Heart left ventricle (tissue), 16 donors: ENCODE data around the gene FAM83C. TPM values are rescaled to one million over a fixed set of nuclear protein-coding genes. Genes with fewer than 3 reads are reported as not detected.
A peak's percentile ranks its signal among the peaks of the same experiment; 100 is the strongest.

Experiments
- ATAC-seq, 4 donors: fragments of 200-7000 bp; cut with Tn5 transposase; one replicate each; pipeline ENCODE4 v1.9.1; 2020 to 2022; ENCODE audit warnings: moderate library complexity in 4 of 4, mild to moderate bottlenecking in 3 of 4, moderate number of reproducible peaks in 1 of 4
- DNase-seq, 5 donors: peaks; one replicate each; pipeline ENCODE4 v3.0.0-alpha.2; 2020
- H3K27ac ChIP-seq, 12 donors: fragments of 200-600 bp; sonication (generic) in 4 of 12; one replicate each; pipeline versions ENCODE4 v1.5.0 to v1.8.0; 2016 to 2022; ENCODE audit warnings: mild to moderate bottlenecking in 2 of 12
- H3K27me3 ChIP-seq, 9 donors: fragments of 200-600 bp; sonication (generic) in 2 of 9; one replicate each; pipeline versions ENCODE4 v1.5.1 to v1.8.0; 2016 to 2022; ENCODE audit warnings: mild to moderate bottlenecking in 3 of 9
- H3K36me3 ChIP-seq, 9 donors: fragments of 200-600 bp; sonication (generic) in 2 of 9; one replicate each; pipeline versions ENCODE4 v1.5.0 to v1.8.0; 2018 to 2022; ENCODE audit warnings: mild to moderate bottlenecking in 2 of 9
- H3K4me1 ChIP-seq, 12 donors: fragments of 200-600 bp; sonication (generic) in 4 of 12; one replicate each; pipeline versions ENCODE4 v1.5.0 to v1.8.0; 2016 to 2022; ENCODE audit warnings: mild to moderate bottlenecking in 3 of 12
- H3K4me3 ChIP-seq, 12 donors: fragments of 200-600 bp; sonication (generic) in 4 of 12; one replicate each; pipeline versions ENCODE4 v1.5.0 to v1.8.0; 2017 to 2022; ENCODE audit warnings: mild to moderate bottlenecking in 9 of 12, moderate library complexity in 4 of 12
- H3K9me3 ChIP-seq, 12 donors: fragments of 200-600 bp; sonication (generic) in 4 of 12; one replicate each; pipeline versions ENCODE4 v1.5.0 to v1.8.0; 2016 to 2022; ENCODE audit warnings: mild to moderate bottlenecking in 1 of 12
- CTCF ChIP-seq, 12 donors: fragments of 200-600 bp; sonication (generic) in 4 of 12; IDR thresholded peaks; one replicate each; pipeline versions ENCODE4 v1.5.0 to v1.8.0; 2018 to 2022; ENCODE audit warnings: antibody characterized with exemption in 12 of 12, mild to moderate bottlenecking in 5 of 12
- POLR2A ChIP-seq, 2 donors: fragments of 450-650 bp; IDR thresholded peaks; one replicate each; pipeline ENCODE4 v1.6.1; 2017; ENCODE audit warnings: antibody characterized with exemption in 2 of 2, mild to moderate bottlenecking in 2 of 2, moderate library complexity in 2 of 2
- WGBS, 4 donors: extraction: QIAGEN DNeasy Blood & Tissue Kit in 2 of 4; methylation state at CpG; one replicate each; pipeline versions ENCODE4 v1.1.5 to v1.1.7; 2013 to 2018; 5-methylcytosine and 5-hydroxymethylcytosine counted together
- intact Hi-C, 10 donors: fragments of 100-400 bp; cut with DNase I; formaldehyde crosslinking; loops; one replicate each; pipeline versions ENCODE4 v1.11.1 to v1.14.2; 2022
- polyA plus RNA-seq, 2 donors: library from polyadenylated mRNA; stranded (reverse); fragments of 200-250 nt; gene quantifications; one replicate each; pipeline ENCODE4 v1.2.3, GENCODE V29; 2013
- total RNA-seq, 9 donors: library from RNA; depleted of rRNA in 2 of 9; stranded (reverse); fragments of >200 nt in 2 of 9; fragmentation: NEBNext Ultra II Directional in 3 of 9; extraction: Animal tissue kit (Norgen Biotek cat#: 25700) in 3 of 9; gene quantifications; one replicate each; pipeline versions ENCODE4 v1.1.0 to v1.2.4, GENCODE V29; 2016 to 2023
- donor health status: ischemic (EF 13 %, LVEDD 7.1; RV severe dilation, severe dysfunction).
- donor health status: healthy with polysubstance abuse.
- donor health status: DM: no; HTN: yes; CAD: no.
- donor health status: DM: no; HTN: no; CAD: no.
- donor health status: ischemic (EF 25% LVEDD 6.9; RV normal size, moderate dysfunction).
- donor health status: ischemic (EF 25% LVEDD 5.7; RV mildly dilated, moderate dysfunction).
- donor health status: healthy.
- donor health status: DM: yes; HTN: yes; CAD: no.
- donor health status: ischemic (EF 35%, LVEDD 5.7; RV mildly dilated, moderate dysfunction).
- donor health status: nonischemic (EF 11% LVEDD 7.7; RV severe dilation, severe dysfunction).
- donor health status: DM: yes; HTN: yes; CAD: no.
- donor health status: PGD.
- donor health status: ischemic (EF 29% LVEDD 5.4; RV normal size, mild dysfunction).
- donor health status: nonischemic (EF 23%, LVEDD 6.1; RV moderate dilation, normal function).

Gene FAM83C
- total and polyA plus RNA-seq, 11 donors, result not detected

GRCh38 chr20:35320396-35321126 lies 28.3 kb upstream of the FAM83C start:
- Histone ChIP-seq H3K27me3 (no peaks in the 10 kb centered on the region), H3K4me3 (no peak overlapping the region), H3K9me3 (no peaks in the 10 kb centered on the region), H3K36me3 (peaks cover 0 to 11% (median 0%) of the 10 kb centered on the region in 9 donors), H3K27ac (peak overlapping the region in 1 of 12 donors; percentile 0), H3K4me1 (peaks cover 0 to 13% (median 3%) of the 10 kb centered on the region in 12 donors)
- ATAC-seq (no peak), DNase-seq (no peak)
- TF ChIP-seq CTCF (IDR thresholded peaks at IDR 0.05), result no peak
- no peak for TF ChIP-seq POLR2A (IDR thresholded peaks at IDR 0.05)
- 94 to 98% (median 97%) methylated on average over 3 of the region's 3 CpGs for WGBS, 4 donors
- intact Hi-C loops, result no loop called here

- no peak overlapping the region for H3K4me3 ChIP-seq
- H3K4me1 ChIP-seq, result peaks cover 0 to 10% (median 3%) of the 10 kb centered on the region in 12 donors
- H3K9me3 ChIP-seq, result no peaks in the 10 kb centered on the region
- no peaks in the 10 kb centered on the region for H3K27me3 ChIP-seq
- no peak for DNase-seq
- no peak for TF ChIP-seq POLR2A (IDR thresholded peaks at IDR 0.05)
- no peak for TF ChIP-seq CTCF (IDR thresholded peaks at IDR 0.05)
- H3K27ac ChIP-seq, result peak overlapping the region in 1 of 12 donors; percentile 48
- peaks cover 0 to 15% (median 0%) of the 10 kb centered on the region in 9 donors for H3K36me3 ChIP-seq
- intact Hi-C loops, result no loop called here
- no peak for ATAC-seq
These were observed 27.6 kb upstream of the FAM83C start for GRCh38 chr20:35319871-35320197.

- DNase-seq (no peak), ATAC-seq (no peak)
- no peak overlapping the region for H3K4me3 ChIP-seq
- no peak for TF ChIP-seq CTCF (IDR thresholded peaks at IDR 0.05)
- peaks cover 0 to 17% (median 2%) of the 10 kb centered on the region in 9 donors for H3K36me3 ChIP-seq
- H3K4me1 ChIP-seq, result peaks cover 0 to 10% (median 3%) of the 10 kb centered on the region in 12 donors
- intact Hi-C loops, result no loop called here
- H3K27ac ChIP-seq, result peak overlapping the region in 3 of 12 donors; percentile 7 to 58 (median 48)
- 70 to 83% (median 80%) methylated on average over 5 of the region's 5 CpGs for WGBS, 4 donors
- no peaks in the 10 kb centered on the region for H3K9me3 ChIP-seq
- H3K27me3 ChIP-seq, result no peaks in the 10 kb centered on the region
These were observed 27.1 kb upstream of the FAM83C start for GRCh38 chr20:35319192-35319870.

GRCh38 chr20:35318502-35319157 lies 26.4 kb upstream of the FAM83C start:
- H3K4me1 ChIP-seq, result peaks cover 0 to 10% (median 3%) of the 10 kb centered on the region in 12 donors
- intact Hi-C loops, result no loop called here
- H3K4me3 ChIP-seq, result no peak overlapping the region
- 55 to 65% (median 60%) methylated on average over 6 of the region's 6 CpGs for WGBS, 4 donors
- TF ChIP-seq CTCF (IDR thresholded peaks at IDR 0.05), result no peak
- H3K27ac ChIP-seq, result peak overlapping the region in 4 of 12 donors; percentile 7 to 58 (median 32)
- H3K27me3 ChIP-seq, result no peaks in the 10 kb centered on the region
- peak in 1 of 5 donors; percentile 51 for DNase-seq
- H3K36me3 ChIP-seq, result peaks cover 0 to 24% (median 5%) of the 10 kb centered on the region in 9 donors
- peak; percentile 30 to 86 (median 64) for ATAC-seq
- H3K9me3 ChIP-seq, result no peaks in the 10 kb centered on the region
